Thyroid gland (tissue), 4 donors: ENCODE measurements around the gene WFDC2. TPM values are rescaled to one million over a fixed set of nuclear protein-coding genes. Genes with fewer than 3 reads are reported as not detected.

Experiments used
- DNase-seq, 2 donors: peaks; one replicate each; pipeline ENCODE4 v3.0.0-alpha.2; 2019
- H3K27ac ChIP-seq, 3 donors: fragments of 200-600 bp; sonication (generic); 1 replicate in 2 of 3; 2 replicates in 1 of 3; pipeline ENCODE4 v1.5.1; 2016 to 2019; ENCODE audit warnings: mild to moderate bottlenecking in 1 of 3, moderate library complexity in 1 of 3
- H3K27me3 ChIP-seq: fragments of 200-600 bp; sonication (generic); one replicate; pipeline ENCODE4 v1.5.1; 2019
- H3K36me3 ChIP-seq, 2 donors: fragments of 200-600 bp; sonication (generic); one replicate each; pipeline ENCODE4 v1.5.1; 2016 to 2019
- H3K4me1 ChIP-seq, 2 donors: fragments of 200-600 bp; sonication (generic); one replicate each; pipeline ENCODE4 v1.5.1; 2017 to 2019
- H3K4me3 ChIP-seq, 3 donors: fragments of 200-600 bp; sonication (generic); replicated peaks in 1 of 3; 1 replicate in 2 of 3; 2 replicates in 1 of 3; pipeline ENCODE4 v1.5.1; 2016; ENCODE audit warnings: mild to moderate bottlenecking in 1 of 3
- H3K9me3 ChIP-seq: fragments of 200-600 bp; sonication (generic); one replicate; pipeline ENCODE4 v1.5.1; 2017
- POLR2A ChIP-seq, 2 donors: fragments of 450-650 bp; IDR thresholded peaks; one replicate each; pipeline ENCODE4 v1.6.1; 2017; ENCODE audit warnings: antibody characterized with exemption in 2 of 2, mild to moderate bottlenecking in 2 of 2, moderate library complexity in 1 of 2
- WGBS, 2 donors: methylation state at CpG; one replicate each; pipeline ENCODE4 v1.1.5; 2017; 5-methylcytosine and 5-hydroxymethylcytosine counted together
- intact Hi-C: fragments of 100-400 bp; cut with DNase I; formaldehyde crosslinking; loops from one replicate; pipeline ENCODE4 v1.15.1; 2023
- total RNA-seq, 4 donors: library from RNA; depleted of rRNA; stranded (reverse); fragments of >200 nt; gene quantifications; one replicate each; pipeline ENCODE4 v1.2.3, GENCODE V29; 2016
- TF ChIP-seq, protein P1 (sequence below), 6 experiments: fragments of 200-600 bp in 3 of 6; fragments of 450-650 bp in 3 of 6; sonication (generic) in 3 of 6; IDR thresholded peaks; one replicate each; pipeline ENCODE4 v1.5.1; 2016 to 2019; ENCODE audit warnings: antibody characterized with exemption in 6 of 6, mild to moderate bottlenecking in 2 of 6, inconsistent platforms in 1 of 6, moderate library complexity in 1 of 6

Gene WFDC2, protein sequence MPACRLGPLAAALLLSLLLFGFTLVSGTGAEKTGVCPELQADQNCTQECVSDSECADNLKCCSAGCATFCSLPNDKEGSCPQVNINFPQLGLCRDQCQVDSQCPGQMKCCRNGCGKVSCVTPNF
- 100 to 1,000 TPM; 109 to 163 (median 131) TPM for total RNA-seq

DNA sequence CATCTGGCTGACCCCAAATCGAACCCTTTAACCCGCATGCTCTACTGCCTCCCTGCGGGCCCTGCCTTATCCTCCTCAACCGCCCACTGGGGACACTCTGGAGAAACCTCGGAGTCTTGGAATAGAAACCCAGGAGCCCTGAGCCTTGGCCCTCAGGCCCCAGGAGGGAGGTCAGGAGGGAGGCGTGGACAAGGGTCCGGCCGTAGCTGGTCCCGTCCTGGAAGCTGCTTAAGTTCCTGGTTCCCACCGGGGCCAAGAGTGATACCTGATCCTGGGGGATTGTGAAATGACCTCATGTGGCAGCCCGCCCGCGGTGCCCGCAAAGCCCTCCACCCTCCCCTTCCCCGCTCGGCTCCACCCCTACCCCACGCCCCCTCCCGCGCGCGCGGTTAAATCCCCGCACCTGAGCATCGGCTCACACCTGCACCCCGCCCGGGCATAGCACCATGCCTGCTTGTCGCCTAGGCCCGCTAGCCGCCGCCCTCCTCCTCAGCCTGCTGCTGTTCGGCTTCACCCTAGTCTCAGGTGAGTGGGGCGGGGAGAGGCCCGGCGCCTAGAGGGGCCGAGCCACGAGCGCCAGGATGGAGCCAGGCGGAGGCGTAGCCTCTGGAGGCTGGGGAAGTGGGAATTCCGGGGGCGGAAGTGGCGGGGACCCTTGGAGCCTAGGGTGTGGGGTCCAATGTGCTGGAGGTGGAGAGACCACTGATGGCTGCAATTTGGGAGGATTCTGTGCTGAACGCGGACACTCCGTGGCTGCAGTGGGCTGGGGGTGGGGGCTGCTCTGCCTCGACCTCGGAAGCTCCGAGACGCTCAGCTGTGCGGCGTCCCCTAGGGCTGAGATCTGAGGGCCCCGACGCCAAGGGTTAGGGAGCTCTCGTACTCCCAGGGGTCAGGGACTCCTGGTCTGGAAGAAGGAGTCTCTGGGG is at the start of gene WFDC2:
TSS of gene WFDC2 (plus strand) at position 418 of the 926 bp plus-strand sequence. CDS start at position 447, 29 bp downstream.
- intact Hi-C loops, result loop anchor here (10.0 kb wide), 1 partner anchor 295 kb away; no protein-coding TSS in a partner anchor
- H3K9me3 ChIP-seq, result no peaks in the 10 kb centered on the region
- peak; percentile 74 to 77 for DNase-seq
- peak within 1 kb of the TSS; percentile 14 to 46 (median 35) for H3K4me3 ChIP-seq
- peak within 1 kb of the TSS; percentile 83 to 90 (median 89) for H3K27ac ChIP-seq
- TF ChIP-seq POLR2A (IDR thresholded peaks at IDR 0.05), result peak in 1 of 2 donors; percentile 1
- TF ChIP-seq, protein P1, sequence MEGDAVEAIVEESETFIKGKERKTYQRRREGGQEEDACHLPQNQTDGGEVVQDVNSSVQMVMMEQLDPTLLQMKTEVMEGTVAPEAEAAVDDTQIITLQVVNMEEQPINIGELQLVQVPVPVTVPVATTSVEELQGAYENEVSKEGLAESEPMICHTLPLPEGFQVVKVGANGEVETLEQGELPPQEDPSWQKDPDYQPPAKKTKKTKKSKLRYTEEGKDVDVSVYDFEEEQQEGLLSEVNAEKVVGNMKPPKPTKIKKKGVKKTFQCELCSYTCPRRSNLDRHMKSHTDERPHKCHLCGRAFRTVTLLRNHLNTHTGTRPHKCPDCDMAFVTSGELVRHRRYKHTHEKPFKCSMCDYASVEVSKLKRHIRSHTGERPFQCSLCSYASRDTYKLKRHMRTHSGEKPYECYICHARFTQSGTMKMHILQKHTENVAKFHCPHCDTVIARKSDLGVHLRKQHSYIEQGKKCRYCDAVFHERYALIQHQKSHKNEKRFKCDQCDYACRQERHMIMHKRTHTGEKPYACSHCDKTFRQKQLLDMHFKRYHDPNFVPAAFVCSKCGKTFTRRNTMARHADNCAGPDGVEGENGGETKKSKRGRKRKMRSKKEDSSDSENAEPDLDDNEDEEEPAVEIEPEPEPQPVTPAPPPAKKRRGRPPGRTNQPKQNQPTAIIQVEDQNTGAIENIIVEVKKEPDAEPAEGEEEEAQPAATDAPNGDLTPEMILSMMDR (IDR thresholded peaks at IDR 0.05), result peak in 2 of 6 experiments; percentile 28 to 34
- no peaks in the 10 kb centered on the region for H3K27me3 ChIP-seq
- H3K36me3 ChIP-seq, result no peaks in the 10 kb centered on the region
- H3K4me1 ChIP-seq, result peaks cover 18 to 31% of the 10 kb centered on the region in 2 donors
- WGBS, 2 donors, result 5 to 7% methylated on average over 32 to 36 of the region's 54 CpGs

DNA sequence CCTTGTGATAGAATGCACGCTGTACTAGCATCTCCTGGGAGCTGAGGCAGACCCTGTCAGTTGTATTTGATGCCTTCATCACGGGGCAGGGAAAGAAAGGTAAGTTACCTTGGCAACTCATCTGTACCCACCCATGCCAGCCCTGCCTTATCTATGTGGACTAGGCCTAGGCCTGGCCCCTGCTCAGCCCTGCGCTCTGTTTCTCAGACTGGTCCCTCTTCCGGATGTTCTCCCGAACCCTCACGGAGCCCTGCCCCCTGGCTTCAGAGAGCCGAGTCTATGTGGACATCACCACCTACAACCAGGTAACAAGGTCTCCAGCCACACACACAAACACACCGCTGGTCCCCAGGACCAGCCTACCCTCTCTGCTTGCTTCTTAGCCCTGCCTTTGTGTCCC is 49.4 kb upstream of the WFDC2 start:
- Histone ChIP-seq H3K27me3 (no peaks in the 10 kb centered on the region), H3K4me3 (no peak overlapping the region), H3K4me1 (peaks cover 7 to 20% of the 10 kb centered on the region in 2 donors), H3K27ac (peak overlapping the region in 1 of 3 donors; percentile 41), H3K36me3 (peaks cover 42 to 48% of the 10 kb centered on the region in 2 donors), H3K9me3 (no peaks in the 10 kb centered on the region)
- intact Hi-C loops, result no loop called here
- no peak for TF ChIP-seq POLR2A (IDR thresholded peaks at IDR 0.05)
- TF ChIP-seq, protein P1 (IDR thresholded peaks at IDR 0.05), result no peak
- WGBS, 2 donors, result 91 to 96% methylated on average over 7 to 8 of the region's 8 CpGs
- no peak for DNase-seq

DNA sequence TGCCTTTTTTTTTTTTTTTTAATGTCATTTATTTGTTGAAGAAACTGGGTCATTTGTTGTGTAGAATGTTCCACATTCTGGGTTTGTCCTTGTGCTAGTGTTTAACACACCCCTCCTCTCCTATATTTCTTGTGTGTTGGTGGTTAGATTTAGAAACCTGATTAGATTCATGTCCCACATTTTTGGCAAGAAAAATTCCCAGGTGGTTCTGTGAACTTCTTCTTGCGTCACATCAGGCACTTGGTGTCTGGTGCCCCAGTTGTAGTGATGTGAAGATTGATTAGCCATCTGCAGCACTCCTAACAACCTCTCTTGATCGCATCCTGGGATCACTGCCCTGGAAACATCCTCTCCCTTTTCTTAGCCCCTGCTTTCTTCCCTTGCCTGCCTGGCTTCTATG is 45.9 kb upstream of the WFDC2 start:
- H3K9me3 ChIP-seq, result no peaks in the 10 kb centered on the region
- no peak for TF ChIP-seq POLR2A (IDR thresholded peaks at IDR 0.05)
- TF ChIP-seq, protein P1 (IDR thresholded peaks at IDR 0.05), result no peak
- DNase-seq, result no peak

DNA sequence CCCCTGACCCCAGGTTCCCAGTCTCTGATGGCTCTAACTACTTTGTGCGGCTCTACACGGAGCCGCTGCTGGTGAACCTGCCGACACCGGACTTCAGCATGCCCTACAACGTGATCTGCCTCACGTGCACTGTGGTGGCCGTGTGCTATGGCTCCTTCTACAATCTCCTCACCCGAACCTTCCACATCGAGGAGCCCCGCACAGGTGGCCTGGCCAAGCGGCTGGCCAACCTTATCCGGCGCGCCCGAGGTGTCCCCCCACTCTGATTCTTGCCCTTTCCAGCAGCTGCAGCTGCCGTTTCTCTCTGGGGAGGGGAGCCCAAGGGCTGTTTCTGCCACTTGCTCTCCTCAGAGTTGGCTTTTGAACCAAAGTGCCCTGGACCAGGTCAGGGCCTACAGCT is 44.0 kb upstream of the WFDC2 start:
- 96 to 98% methylated on average over 17 of the region's 17 CpGs for WGBS, 2 donors

More for the DNA sequence above, 45.9 kb upstream of the WFDC2 start:
- 95 to 100% methylated on average over 2 of the region's 2 CpGs for WGBS, 2 donors
- no peak overlapping the region for H3K27ac ChIP-seq
- peaks cover 50 to 55% of the 10 kb centered on the region in 2 donors for H3K36me3 ChIP-seq
- intact Hi-C loops, result no loop called here
- H3K27me3 ChIP-seq, result no peaks in the 10 kb centered on the region
- peaks cover 0 to 8% of the 10 kb centered on the region in 2 donors for H3K4me1 ChIP-seq
- no peak overlapping the region for H3K4me3 ChIP-seq

More for the DNA sequence above, 44.0 kb upstream of the WFDC2 start:
- Histone ChIP-seq H3K4me3 (no peak overlapping the region), H3K36me3 (peaks cover 43 to 47% of the 10 kb centered on the region in 2 donors), H3K27ac (no peak overlapping the region), H3K27me3 (no peaks in the 10 kb centered on the region), H3K9me3 (no peaks in the 10 kb centered on the region), H3K4me1 (no peaks in the 10 kb centered on the region)
- no peak for TF ChIP-seq POLR2A (IDR thresholded peaks at IDR 0.05)
- TF ChIP-seq, protein P1 (IDR thresholded peaks at IDR 0.05), result no peak
- no peak for DNase-seq
- intact Hi-C loops, result no loop called here
